ENCODE measurements around the gene MAFF.
"Not testable (repeated sequence)": the region's sequence is repeated elsewhere in the genome, so short reads cannot be mapped to it uniquely, and the experiment has no call there.

The MAFF gene

DNA sequence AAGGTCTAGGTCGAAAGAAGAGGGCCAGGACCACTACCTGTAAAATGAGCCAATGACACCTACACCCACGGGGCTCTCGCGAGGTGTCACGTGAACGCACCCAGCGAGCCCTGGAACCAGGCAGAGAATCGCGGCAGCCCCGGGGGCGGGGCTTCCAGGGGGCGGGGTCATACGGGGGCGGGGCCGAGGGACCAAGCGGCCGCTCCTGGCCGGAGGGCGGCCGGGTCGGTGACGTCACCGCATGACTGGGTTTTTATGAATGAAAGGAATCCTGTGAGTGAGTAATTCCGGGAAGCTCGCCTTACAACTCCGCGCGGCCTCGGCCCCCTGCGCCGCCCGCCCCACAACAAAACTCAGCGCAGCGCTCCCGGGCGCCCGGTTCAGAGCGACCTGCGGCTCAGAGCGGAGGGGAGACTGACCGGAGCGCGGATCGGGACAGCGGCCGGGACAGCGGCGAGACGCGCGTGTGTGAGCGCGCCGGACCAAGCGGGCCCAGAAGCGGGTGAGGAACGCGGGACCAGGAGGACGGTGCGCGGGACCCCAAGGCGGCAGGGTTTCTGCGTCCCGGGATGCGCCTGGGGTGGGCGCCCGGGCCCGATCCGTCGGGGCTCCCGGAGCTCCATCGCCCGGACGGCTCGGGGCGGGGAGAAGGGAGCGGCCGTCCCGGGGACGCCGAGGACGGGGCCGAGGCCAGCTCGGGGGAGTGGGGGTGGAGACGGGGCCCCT is at the start of gene MAFF:
MAFF (plus strand) TSS at position 284 of the 726 bp plus-strand sequence. CDS start 11,860 bp downstream, outside the sequence.
- Histone ChIP-seq H3K4me3 (ENCODE audit: low read length) (peak within 1 kb of the TSS; percentile 77), H3F3A (ENCODE audit: control insufficient read depth, insufficient read depth) (peaks cover 4% of the 10 kb centered on the region; the same call in 1 of the 2 replicates), H3K36me3 (ENCODE audit: control insufficient read depth, low read length) (no peaks in the 10 kb centered on the region), H3K4me1 (ENCODE audit: control insufficient read depth, low read length) (peaks cover 35% of the 10 kb centered on the region), H3K79me2 (ENCODE audit: control insufficient read depth, low read length) (no peaks in the 10 kb centered on the region), H3K27ac (ENCODE audit: low read depth, low read length) (no peak within 1 kb of the TSS), H4K20me1 (ENCODE audit: control insufficient read depth, insufficient read depth, low read depth, low read length) (peaks cover 9% of the 10 kb centered on the region; the same call in 1 of the 2 replicates), H3K9me3 (ENCODE audit: control insufficient read depth, insufficient read depth, low read length) (no peaks in the 10 kb centered on the region), H3K9me2 (replicated peaks; ENCODE audit: control insufficient read depth, low read length) (no peaks in the 10 kb centered on the region), H3K27me3 (ENCODE audit: control insufficient read depth, low read length) (peaks cover 4% of the 10 kb centered on the region; the same call in 1 of the 2 replicates), H3K4me2 (ENCODE audit: low read length) (peak within 1 kb of the TSS; percentile 91)
- no peak for TF ChIP-seq EZH2phosphoT487 (IDR thresholded peaks at IDR 0.05; ENCODE audit: borderline replicate concordance, low read length)

- Histone ChIP-seq H3K4me2 (ENCODE audit: low read length) (no peak overlapping the region), H3K79me2 (ENCODE audit: control insufficient read depth, low read length) (no peaks in the 10 kb centered on the region), H3K9me3 (ENCODE audit: control insufficient read depth, insufficient read depth, low read length) (no peaks in the 10 kb centered on the region), H4K20me1 (ENCODE audit: control insufficient read depth, insufficient read depth, low read depth, low read length) (no peaks in the 10 kb centered on the region), H3F3A (ENCODE audit: control insufficient read depth, insufficient read depth) (no peaks in the 10 kb centered on the region), H3K36me3 (ENCODE audit: control insufficient read depth, low read length) (no peaks in the 10 kb centered on the region), H3K27ac (ENCODE audit: low read depth, low read length) (no peak overlapping the region), H3K4me3 (ENCODE audit: low read length) (no peak overlapping the region), H3K4me1 (ENCODE audit: control insufficient read depth, low read length) (no peaks in the 10 kb centered on the region), H3K27me3 (ENCODE audit: control insufficient read depth, low read length) (no peaks in the 10 kb centered on the region), H3K9me2 (replicated peaks; ENCODE audit: control insufficient read depth, low read length) (no peaks in the 10 kb centered on the region)
- no peak for TF ChIP-seq EZH2phosphoT487 (IDR thresholded peaks at IDR 0.05; ENCODE audit: borderline replicate concordance, low read length)
These were observed 47.8 kb upstream of the MAFF start for GRCh38 chr22:38153821-38154562.

DNA sequence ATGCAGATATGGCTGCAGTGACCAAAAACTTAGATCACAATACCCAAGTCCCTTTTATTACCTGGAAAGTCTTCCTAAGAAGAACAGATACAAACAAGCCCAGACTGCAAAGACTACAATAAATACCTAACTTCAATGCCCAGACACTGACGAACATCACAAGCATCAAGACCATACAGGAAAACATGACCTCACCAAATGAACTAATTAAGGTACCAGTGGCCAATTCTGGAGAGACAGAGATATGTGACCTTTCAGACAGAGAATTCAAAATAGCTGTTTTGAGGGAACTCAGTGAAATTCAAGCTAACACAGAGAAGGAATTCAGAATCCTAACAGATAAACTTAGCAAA is 47.3 kb upstream of the MAFF start:
- not testable (repeated sequence) for H4K20me1 ChIP-seq (ENCODE audit: control insufficient read depth, insufficient read depth, low read depth, low read length); H3K9me3 ChIP-seq (ENCODE audit: control insufficient read depth, insufficient read depth, low read length); H3K4me1 ChIP-seq (ENCODE audit: control insufficient read depth, low read length); H3K27ac ChIP-seq (ENCODE audit: low read depth, low read length); H3K36me3 ChIP-seq (ENCODE audit: control insufficient read depth, low read length); H3F3A ChIP-seq (ENCODE audit: control insufficient read depth, insufficient read depth); H3K9me2 ChIP-seq (replicated peaks; ENCODE audit: control insufficient read depth, low read length); H3K4me3 ChIP-seq (ENCODE audit: low read length); H3K27me3 ChIP-seq (ENCODE audit: control insufficient read depth, low read length); H3K4me2 ChIP-seq (ENCODE audit: low read length); H3K79me2 ChIP-seq (ENCODE audit: control insufficient read depth, low read length)

DNA sequence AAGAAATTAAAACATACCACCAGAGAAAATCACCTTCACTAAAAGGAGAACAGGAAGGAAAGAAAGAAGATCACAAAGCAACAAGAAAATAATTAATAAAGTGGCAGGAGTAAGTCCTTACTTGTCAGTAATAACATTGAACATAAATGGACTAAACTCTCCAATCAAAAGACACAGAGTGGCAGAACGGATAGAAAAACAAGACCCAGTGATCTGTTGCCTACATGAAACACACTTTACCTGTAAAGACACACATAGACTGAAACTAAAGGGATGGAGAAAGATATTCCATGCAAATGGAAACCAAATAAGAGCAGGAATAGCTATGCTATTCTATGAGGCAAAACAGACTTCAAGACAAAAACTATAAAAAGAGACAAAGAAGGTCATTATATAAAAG is 46.1 kb upstream of the MAFF start:
- no peak overlapping the region for H3K4me3 ChIP-seq (ENCODE audit: low read length)
- no peaks in the 10 kb centered on the region for H3K79me2 ChIP-seq (ENCODE audit: control insufficient read depth, low read length)
- no peaks in the 10 kb centered on the region for H3K27me3 ChIP-seq (ENCODE audit: control insufficient read depth, low read length)
- no peaks in the 10 kb centered on the region for H3K4me1 ChIP-seq (ENCODE audit: control insufficient read depth, low read length)
- TF ChIP-seq EZH2phosphoT487 (IDR thresholded peaks at IDR 0.05; ENCODE audit: borderline replicate concordance, low read length) = no peak
- TF ChIP-seq, protein P1, sequence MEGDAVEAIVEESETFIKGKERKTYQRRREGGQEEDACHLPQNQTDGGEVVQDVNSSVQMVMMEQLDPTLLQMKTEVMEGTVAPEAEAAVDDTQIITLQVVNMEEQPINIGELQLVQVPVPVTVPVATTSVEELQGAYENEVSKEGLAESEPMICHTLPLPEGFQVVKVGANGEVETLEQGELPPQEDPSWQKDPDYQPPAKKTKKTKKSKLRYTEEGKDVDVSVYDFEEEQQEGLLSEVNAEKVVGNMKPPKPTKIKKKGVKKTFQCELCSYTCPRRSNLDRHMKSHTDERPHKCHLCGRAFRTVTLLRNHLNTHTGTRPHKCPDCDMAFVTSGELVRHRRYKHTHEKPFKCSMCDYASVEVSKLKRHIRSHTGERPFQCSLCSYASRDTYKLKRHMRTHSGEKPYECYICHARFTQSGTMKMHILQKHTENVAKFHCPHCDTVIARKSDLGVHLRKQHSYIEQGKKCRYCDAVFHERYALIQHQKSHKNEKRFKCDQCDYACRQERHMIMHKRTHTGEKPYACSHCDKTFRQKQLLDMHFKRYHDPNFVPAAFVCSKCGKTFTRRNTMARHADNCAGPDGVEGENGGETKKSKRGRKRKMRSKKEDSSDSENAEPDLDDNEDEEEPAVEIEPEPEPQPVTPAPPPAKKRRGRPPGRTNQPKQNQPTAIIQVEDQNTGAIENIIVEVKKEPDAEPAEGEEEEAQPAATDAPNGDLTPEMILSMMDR (IDR thresholded peaks at IDR 0.05; ENCODE audit: low read depth, low read length, poor library complexity, severe bottlenecking) = no peak
- no peaks in the 10 kb centered on the region for H3F3A ChIP-seq (ENCODE audit: control insufficient read depth, insufficient read depth)
- H3K36me3 ChIP-seq (ENCODE audit: control insufficient read depth, low read length) = no peaks in the 10 kb centered on the region
- H4K20me1 ChIP-seq (ENCODE audit: control insufficient read depth, insufficient read depth, low read depth, low read length) = no peaks in the 10 kb centered on the region
- H3K9me3 ChIP-seq (ENCODE audit: control insufficient read depth, insufficient read depth, low read length) = no peaks in the 10 kb centered on the region
- no peaks in the 10 kb centered on the region for H3K9me2 ChIP-seq (replicated peaks; ENCODE audit: control insufficient read depth, low read length)
- H3K4me2 ChIP-seq (ENCODE audit: low read length) = no peak overlapping the region
- no peak overlapping the region for H3K27ac ChIP-seq (ENCODE audit: low read depth, low read length)

Measured in DOHH2 (cell line).